ENCODE results near the gene CPNE1. TPM values are rescaled to one million over a fixed set of nuclear protein-coding genes. Genes with fewer than 3 reads are reported as not detected.
A peak's percentile ranks its signal among the peaks of the same experiment; 100 is the strongest.

CPNE1 gene
- polyA plus RNA-seq, 3 donors, result 153 to 210 (median 167) TPM

GRCh38 chr20:35618263-35619131 lies 46.2 kb downstream of the CPNE1 start:
- H4K20me1 ChIP-seq (ENCODE audit: insufficient read depth, low read length), result no peaks in the 10 kb centered on the region
- H3K27me3 ChIP-seq (ENCODE audit: control insufficient read depth in 2 of 2, insufficient read depth in 2 of 2, low read length in 2 of 2), result peaks cover 16 to 32% of the 10 kb centered on the region in 2 donors
- peaks cover 42% of the 10 kb centered on the region for H3K4me1 Mint-ChIP-seq
- peaks cover 39 to 48% (median 41%) of the 10 kb centered on the region in 3 donors for H3K27me3 Mint-ChIP-seq (ENCODE audit: low read depth in 3 of 3)
- TF ChIP-seq CTCF (IDR thresholded peaks at IDR 0.05), result no peak
- H3K9me3 Mint-ChIP-seq, result peaks cover 0 to 10% (median 4%) of the 10 kb centered on the region in 7 donors
- peaks cover 5 to 13% of the 10 kb centered on the region in 2 donors for H3K36me3 Mint-ChIP-seq
- no peaks in the 10 kb centered on the region for H3K79me2 ChIP-seq (ENCODE audit: insufficient read depth, low read length)
- peak overlapping the region; percentile 80 to 97 for H3K4me3 Mint-ChIP-seq
- intact Hi-C loops (cut with micrococcal nuclease), result loop anchor here (5.0 to 10.0 kb wide), 6 partner anchors 46 to 1626 kb away; partner anchors contain the start of genes ACSS2 (in 1 of the 2), CEP250 (in 1 of the 2), CPNE1 (in 1 of the 2) and PHF20 (in 1 of the 2)
- no peak overlapping the region for H3K27ac Mint-ChIP-seq
- peak overlapping the region; percentile 66 for H2AFZ ChIP-seq (ENCODE audit: insufficient read depth, low read depth, low read length, poor library complexity, severe bottlenecking)
- H3K4me2 ChIP-seq (replicated peaks; ENCODE audit: extremely low read depth, low read length, poor library complexity, severe bottlenecking), result peak overlapping the region; percentile 86
- 11% methylated on average over 28 of the region's 35 CpGs for WGBS (ENCODE audit: insufficient coverage)
- peak overlapping the region in 1 of 3 experiments; percentile 60 for H3K4me3 ChIP-seq (replicated peaks in 1 of 3; ENCODE audit: low read depth in 2 of 3, low read length in 3 of 3)
- peaks cover 0 to 5% of the 10 kb centered on the region in 2 donors for H3K9me3 ChIP-seq (replicated peaks in 1 of 2; ENCODE audit: control insufficient read depth in 1 of 2, insufficient read depth in 1 of 2, low read length in 2 of 2)
- DNase-seq, result no peak
- no peak overlapping the region for H3K9ac ChIP-seq (ENCODE audit: insufficient read depth, low read length, poor library complexity, severe bottlenecking)
- peaks cover 36 to 47% of the 10 kb centered on the region in 2 donors for H3K4me1 ChIP-seq (ENCODE audit: control insufficient read depth in 1 of 2, insufficient read depth in 2 of 2, low read length in 2 of 2)
- no peak overlapping the region for H3K27ac ChIP-seq (ENCODE audit: low read depth in 1 of 2, low read length in 2 of 2)
- H3K36me3 ChIP-seq (replicated peaks in 1 of 2; ENCODE audit: control insufficient read depth in 1 of 2, insufficient read depth in 2 of 2, low read length in 2 of 2), result peaks cover 0 to 7% of the 10 kb centered on the region in 2 donors
